ENCODE measurements around the gene APOC4.

GRCh38 chr19:44960906-44961728 lies 19.1 kb downstream of the APOC4 start:
- TF ChIP-seq, protein P1, sequence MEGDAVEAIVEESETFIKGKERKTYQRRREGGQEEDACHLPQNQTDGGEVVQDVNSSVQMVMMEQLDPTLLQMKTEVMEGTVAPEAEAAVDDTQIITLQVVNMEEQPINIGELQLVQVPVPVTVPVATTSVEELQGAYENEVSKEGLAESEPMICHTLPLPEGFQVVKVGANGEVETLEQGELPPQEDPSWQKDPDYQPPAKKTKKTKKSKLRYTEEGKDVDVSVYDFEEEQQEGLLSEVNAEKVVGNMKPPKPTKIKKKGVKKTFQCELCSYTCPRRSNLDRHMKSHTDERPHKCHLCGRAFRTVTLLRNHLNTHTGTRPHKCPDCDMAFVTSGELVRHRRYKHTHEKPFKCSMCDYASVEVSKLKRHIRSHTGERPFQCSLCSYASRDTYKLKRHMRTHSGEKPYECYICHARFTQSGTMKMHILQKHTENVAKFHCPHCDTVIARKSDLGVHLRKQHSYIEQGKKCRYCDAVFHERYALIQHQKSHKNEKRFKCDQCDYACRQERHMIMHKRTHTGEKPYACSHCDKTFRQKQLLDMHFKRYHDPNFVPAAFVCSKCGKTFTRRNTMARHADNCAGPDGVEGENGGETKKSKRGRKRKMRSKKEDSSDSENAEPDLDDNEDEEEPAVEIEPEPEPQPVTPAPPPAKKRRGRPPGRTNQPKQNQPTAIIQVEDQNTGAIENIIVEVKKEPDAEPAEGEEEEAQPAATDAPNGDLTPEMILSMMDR (optimal IDR thresholded peaks at IDR 0.05 in 1 of 3, IDR thresholded peaks at IDR 0.05 in 1 of 3, conservative IDR thresholded peaks at IDR 0.05 in 1 of 3; ENCODE audit: extremely low read depth in 1 of 3, insufficient read depth in 2 of 3, low read length in 3 of 3): no peak
- no peak for TF ChIP-seq EZH2 (IDR thresholded peaks at IDR 0.05; ENCODE audit: low read length)

Measured in keratinocyte (primary cell).